ENCODE data around the gene KCNIP4. TPM values are rescaled to one million over a fixed set of nuclear protein-coding genes. Genes with fewer than 3 reads are reported as not detected.

The KCNIP4 gene
- total and polyA plus RNA-seq, 12 donors: 0.15 TPM; not detected in 11

GRCh38 chr4:21304540-21304887 lies 644.1 kb downstream of the KCNIP4 start:
- H3K4me3 ChIP-seq: no peak overlapping the region

GRCh38 chr4:21290562-21290961 lies 658.0 kb downstream of the KCNIP4 start:
- H3K36me3 ChIP-seq: no peaks in the 10 kb centered on the region
- no peaks in the 10 kb centered on the region for H3K4me1 ChIP-seq
- no peak overlapping the region for H3K27ac ChIP-seq
- DNase-seq (no peak), ATAC-seq (no peak)
- peaks cover 0 to 5% (median 0%) of the 10 kb centered on the region in 11 donors for H3K9me3 ChIP-seq
- intact Hi-C loops (cut with DNase I): no loop called here
- H3K4me3 ChIP-seq: no peak overlapping the region
- TF ChIP-seq CTCF (IDR thresholded peaks at IDR 0.05): no peak
- 32 to 50% methylated on average over 2 of the region's 2 CpGs for WGBS, 2 donors
- no peaks in the 10 kb centered on the region for H3K27me3 ChIP-seq

More at GRCh38 chr4:21304540-21304887, 644.1 kb downstream of the KCNIP4 start:
- 12 to 16% methylated on average over 4 of the region's 4 CpGs for WGBS, 2 donors
- intact Hi-C loops (cut with DNase I): no loop called here
- H3K27me3 ChIP-seq: peaks cover 0 to 30% (median 7%) of the 10 kb centered on the region in 7 donors
- ATAC-seq (no peak), DNase-seq (no peak)
- H3K4me1 ChIP-seq: no peaks in the 10 kb centered on the region
- no peaks in the 10 kb centered on the region for H3K36me3 ChIP-seq
- no peak overlapping the region for H3K27ac ChIP-seq
- peaks cover 0 to under 1% (median 0%) of the 10 kb centered on the region in 11 donors for H3K9me3 ChIP-seq
- no peak for TF ChIP-seq CTCF (IDR thresholded peaks at IDR 0.05)

GRCh38 chr4:21276046-21276445 lies 672.5 kb downstream of the KCNIP4 start:
- Histone ChIP-seq H3K4me3 (no peak overlapping the region), H3K27me3 (no peaks in the 10 kb centered on the region), H3K9me3 (peaks cover 0 to 8% (median 0%) of the 10 kb centered on the region in 11 donors), H3K36me3 (no peaks in the 10 kb centered on the region), H3K4me1 (no peaks in the 10 kb centered on the region), H3K27ac (no peak overlapping the region)
- WGBS, 2 donors: 83 to 93% methylated on average over 5 of the region's 5 CpGs
- DNase-seq (no peak), ATAC-seq (no peak)
- intact Hi-C loops (cut with DNase I): no loop called here
- no peak for TF ChIP-seq CTCF (IDR thresholded peaks at IDR 0.05)

- Histone ChIP-seq H3K27me3 (no peaks in the 10 kb centered on the region), H3K36me3 (no peaks in the 10 kb centered on the region), H3K4me1 (no peaks in the 10 kb centered on the region), H3K27ac (no peak overlapping the region), H3K4me3 (no peak overlapping the region), H3K9me3 (peaks cover 0 to 4% (median 0%) of the 10 kb centered on the region in 11 donors)
- DNase-seq (no peak), ATAC-seq (no peak)
- intact Hi-C loops (cut with DNase I): no loop called here
- no peak for TF ChIP-seq CTCF (IDR thresholded peaks at IDR 0.05)
- 68 to 75% methylated on average over 4 of the region's 4 CpGs for WGBS, 2 donors
Measured at GRCh38 chr4:21271439-21272052, 677.0 kb downstream of the KCNIP4 start.

Data from heart right ventricle (tissue), 16 donors.